ENCODE data around the gene SLC38A6.

DNA sequence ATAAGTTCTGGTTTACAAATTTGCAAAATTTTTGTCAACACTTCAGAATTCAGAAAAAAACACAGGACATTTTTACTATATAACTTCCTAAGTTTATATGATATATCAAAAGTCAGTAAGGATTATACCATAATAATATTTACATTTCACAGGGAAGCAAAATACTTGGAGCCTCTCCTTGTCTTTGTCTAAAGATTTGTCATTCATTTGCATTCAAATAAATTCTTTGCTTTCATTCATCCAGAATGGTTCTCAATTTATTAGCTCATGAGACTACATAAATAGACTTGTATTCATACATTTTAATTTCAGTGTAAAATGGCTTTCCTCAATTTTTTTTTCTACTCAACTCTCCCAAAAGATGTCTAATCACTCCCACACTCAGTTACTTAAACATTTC, 96.4 kb downstream of the SLC38A6 start:
- TF ChIP-seq, protein P1, sequence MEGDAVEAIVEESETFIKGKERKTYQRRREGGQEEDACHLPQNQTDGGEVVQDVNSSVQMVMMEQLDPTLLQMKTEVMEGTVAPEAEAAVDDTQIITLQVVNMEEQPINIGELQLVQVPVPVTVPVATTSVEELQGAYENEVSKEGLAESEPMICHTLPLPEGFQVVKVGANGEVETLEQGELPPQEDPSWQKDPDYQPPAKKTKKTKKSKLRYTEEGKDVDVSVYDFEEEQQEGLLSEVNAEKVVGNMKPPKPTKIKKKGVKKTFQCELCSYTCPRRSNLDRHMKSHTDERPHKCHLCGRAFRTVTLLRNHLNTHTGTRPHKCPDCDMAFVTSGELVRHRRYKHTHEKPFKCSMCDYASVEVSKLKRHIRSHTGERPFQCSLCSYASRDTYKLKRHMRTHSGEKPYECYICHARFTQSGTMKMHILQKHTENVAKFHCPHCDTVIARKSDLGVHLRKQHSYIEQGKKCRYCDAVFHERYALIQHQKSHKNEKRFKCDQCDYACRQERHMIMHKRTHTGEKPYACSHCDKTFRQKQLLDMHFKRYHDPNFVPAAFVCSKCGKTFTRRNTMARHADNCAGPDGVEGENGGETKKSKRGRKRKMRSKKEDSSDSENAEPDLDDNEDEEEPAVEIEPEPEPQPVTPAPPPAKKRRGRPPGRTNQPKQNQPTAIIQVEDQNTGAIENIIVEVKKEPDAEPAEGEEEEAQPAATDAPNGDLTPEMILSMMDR (conservative IDR thresholded peaks at IDR 0.05; ENCODE audit: low read length), result no peak
- no peak for TF ChIP-seq EZH2phosphoT487 (IDR thresholded peaks at IDR 0.05; ENCODE audit: borderline replicate concordance)

All from Loucy (cell line).